Endothelial cell of hepatic sinusoid (primary cell): ENCODE measurements around the gene CETN2.
"Not testable (repeated sequence)": the region's sequence is repeated elsewhere in the genome, so short reads cannot be mapped to it uniquely, and the experiment has no call there.

Experiments used
- in situ Hi-C: cut with HindIII; loops from 2 replicates; pipeline ENCODE4 v1.10.0; 2017; ENCODE audit warnings: low sequenced_read_pairs

The CETN2 gene

DNA sequence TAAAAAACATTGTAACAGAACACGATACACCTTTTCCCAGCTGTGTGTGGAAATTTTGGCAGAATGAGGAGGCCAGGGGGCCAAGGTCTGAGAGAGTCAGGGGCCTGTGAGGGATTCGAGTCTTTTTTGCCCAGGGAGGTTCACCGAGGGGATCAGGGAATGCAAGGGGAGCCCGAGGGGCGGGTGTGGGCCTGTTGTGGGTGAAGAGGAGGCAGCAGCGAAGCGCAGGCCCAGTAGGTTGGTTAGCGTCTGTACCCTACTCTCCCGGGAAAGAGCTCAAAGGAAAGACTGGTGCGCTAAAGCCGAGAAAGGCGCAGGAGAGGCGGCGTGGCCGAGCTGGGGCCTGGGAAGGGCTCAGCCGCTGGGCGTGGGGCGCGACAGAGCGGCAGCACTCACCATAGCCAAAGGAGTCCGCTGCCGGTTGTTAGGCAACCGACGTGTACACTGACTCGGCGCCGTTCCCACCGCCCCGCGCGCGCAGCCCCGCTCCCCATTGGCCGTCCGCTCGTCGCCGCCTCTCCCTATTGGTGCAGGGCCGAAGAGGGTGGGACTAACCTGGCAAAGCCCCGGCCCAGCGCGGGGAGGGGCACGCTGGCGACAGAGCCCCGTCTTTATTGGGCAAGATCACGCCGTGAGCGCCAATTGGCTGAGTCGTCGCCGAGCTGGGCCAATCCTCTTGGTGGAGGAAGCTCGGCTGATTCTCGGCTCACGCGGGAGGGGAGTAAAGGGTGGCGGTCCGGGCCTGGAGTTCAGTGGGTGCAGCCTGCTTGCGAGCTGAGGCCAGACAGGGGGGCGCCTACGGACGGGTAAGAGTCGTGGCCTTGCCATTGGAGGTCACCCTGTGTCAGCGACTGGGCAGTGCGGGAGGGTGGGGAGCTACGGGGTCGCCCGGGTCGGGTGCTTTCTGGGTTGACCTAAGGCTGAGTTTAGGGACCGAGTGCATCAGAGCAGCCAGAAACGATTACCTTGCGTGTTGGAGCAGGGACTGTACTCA lies at the start of gene CETN2, which contains the start of gene NSDHL:
Gene CETN2 (minus strand): TSS at position 446 of the 994 bp plus-strand sequence. CDS start 47 bp downstream, at position 399.
Gene NSDHL (plus strand): TSS at position 752 of the 994 bp plus-strand sequence. CDS start 15,262 bp downstream, outside the sequence.
- in situ Hi-C loops = no loop called here

DNA sequence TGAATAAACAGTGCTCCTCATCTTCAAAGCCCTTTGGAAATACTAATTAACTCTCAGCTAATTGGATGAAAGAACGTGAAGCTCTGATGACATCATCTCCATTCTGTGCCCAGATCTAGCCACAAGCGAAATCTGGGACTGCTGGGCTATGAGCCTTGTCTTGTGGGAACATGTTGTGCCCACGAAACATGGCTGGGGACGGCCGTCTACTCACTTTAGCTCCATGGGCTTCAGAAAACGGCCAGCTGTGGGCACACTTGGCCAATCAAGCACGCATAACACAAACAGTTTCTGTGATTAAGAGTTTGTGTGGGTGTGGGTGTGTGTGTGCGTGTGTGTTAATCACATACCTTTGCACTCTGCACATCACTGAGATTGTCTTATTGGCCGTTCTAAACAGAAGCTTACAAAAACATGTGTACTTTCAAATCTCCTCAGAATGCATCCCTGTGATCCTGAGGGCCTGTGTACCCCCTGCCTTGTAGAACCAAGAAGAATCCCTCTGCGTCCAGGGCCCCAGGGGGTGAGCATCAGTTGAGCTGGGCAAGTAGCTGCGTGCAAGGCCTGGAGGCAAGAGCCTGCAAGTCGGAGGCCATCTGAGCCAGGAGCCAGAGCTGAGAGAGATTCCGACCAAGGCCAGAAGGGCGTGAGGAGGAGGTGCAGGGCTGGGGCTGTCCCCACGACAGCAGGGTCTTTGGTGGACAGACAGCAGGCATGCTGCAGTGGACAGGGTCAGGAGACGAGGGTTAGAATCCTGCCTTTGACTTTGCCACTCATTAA lies 48.6 kb upstream of the CETN2 start:
- in situ Hi-C loops = no loop called here

DNA sequence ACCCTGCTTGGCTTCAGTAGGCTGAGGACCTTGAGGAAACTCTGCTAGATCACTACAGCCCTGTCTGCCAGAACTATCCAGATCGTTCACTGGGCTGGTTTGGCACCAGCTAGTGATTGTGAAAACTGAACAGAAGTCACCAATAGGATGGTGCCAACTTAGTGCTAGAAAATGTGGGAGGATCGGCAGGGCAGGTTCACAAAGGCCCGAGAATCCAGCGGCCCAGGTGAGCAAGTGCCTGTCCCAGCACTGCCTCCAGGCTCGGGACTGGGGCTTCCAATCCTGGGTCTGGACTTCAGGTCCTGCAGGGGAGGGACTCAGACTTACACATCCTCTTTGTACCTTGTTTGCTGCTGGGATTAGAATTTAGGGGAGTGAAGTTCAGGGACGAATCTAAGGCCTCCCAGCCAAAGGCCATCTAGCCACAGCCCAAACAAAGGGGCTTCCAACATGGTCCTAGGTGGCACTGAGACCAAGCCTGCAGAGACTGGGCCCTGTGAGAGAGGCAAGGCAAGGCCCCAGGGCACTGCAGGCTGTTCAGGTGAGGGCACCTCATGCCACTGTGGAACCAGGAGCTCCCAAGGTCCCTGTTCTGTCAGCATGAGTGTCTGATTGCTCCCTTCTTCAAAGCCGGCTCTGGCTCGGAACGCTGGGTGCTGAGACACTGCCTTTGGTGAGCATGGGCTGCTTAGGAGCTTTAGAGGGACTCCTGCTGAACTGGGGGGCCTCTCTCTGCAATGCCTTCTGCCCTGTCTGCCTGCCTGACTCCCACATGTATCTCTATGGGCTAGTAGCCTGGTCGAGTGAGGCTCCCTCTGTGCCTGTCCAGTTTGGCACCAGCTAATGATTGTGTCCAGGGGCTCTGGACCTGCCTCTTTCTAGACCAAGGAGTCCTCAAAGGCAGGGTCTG lies 46.6 kb upstream of the CETN2 start:
- in situ Hi-C loops = no loop called here

DNA sequence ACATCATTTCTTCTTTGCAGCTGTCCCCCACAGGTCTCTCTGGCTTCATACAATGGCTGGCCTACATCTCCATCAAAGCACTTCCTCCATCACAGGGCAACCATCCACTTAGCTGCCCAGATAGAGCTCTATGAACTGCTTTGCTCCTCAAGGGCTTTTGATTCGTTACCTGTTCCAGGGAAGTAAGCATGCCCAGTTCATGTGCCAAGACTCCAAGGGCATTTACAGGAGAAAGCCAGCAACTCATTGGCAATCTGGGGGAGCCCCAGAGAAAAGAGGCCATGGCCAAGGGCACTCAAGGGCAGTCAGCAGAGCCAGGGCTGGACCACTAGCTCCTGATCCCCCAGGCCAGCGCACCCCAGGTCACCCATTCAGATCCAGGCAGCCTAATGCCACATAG lies 42.8 kb upstream of the CETN2 start:
- in situ Hi-C loops = no loop called here

DNA sequence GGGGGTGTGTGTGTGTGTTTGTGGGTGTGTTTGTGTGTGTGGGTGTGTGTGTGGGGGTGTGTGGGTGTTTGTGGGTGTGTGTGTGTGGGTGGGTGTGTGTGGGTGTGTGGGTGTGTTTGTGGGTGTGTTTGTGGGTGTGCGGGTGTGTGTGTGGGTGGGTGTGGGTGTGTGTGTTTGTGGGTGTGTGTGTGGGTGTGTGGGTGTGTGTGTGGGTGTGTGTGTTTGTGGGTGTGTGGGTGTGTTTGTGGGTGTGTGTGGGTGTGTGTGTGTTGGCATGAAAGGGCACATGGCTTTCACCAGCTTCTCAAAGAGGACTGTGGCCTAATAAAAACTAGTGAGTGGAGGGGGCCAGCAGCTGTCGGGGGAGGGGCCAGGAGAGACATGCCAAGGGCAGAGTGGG lies 42.0 kb upstream of the CETN2 start:
- in situ Hi-C loops = no loop called here

DNA sequence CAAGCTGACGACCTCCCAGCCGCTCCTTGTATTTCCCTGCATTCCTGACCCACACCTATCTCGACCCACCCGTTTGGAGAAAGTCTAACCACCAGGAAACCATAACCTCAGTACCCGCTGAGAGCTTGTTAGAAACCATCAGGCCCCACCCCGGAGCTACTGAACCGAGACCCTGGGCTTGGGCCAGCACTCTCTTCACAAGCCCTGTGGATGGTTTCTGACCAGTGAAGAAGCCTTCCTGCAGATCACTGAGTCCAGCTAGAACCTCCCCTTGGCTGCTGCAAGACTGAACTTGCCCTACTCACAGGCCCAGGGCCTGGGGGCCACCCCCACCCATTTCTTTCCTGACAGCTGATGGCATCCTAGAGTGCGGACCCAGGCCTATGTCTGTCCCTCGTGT lies 40.7 kb upstream of the CETN2 start:
- in situ Hi-C loops = no loop called here

DNA sequence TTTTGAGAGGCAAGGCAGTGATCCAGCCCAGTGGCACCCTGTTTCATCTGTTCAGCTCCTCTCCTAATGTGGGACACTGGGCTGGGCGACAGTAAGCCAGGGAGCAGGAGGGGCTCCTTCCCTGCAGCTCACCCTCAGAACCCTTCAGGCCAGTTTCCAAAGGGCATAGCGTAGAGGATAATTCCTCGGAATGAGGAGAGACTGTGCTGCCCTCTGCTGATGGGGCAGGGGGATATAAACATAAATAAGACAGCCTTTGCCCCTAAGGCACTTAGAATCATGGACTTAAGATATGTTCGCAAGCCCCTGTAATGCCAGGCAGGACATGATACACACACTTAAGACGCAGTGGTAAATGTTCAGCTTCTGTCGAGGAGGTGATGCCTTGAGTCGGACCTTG lies 39.4 kb upstream of the CETN2 start:
- in situ Hi-C loops = no loop called here

DNA sequence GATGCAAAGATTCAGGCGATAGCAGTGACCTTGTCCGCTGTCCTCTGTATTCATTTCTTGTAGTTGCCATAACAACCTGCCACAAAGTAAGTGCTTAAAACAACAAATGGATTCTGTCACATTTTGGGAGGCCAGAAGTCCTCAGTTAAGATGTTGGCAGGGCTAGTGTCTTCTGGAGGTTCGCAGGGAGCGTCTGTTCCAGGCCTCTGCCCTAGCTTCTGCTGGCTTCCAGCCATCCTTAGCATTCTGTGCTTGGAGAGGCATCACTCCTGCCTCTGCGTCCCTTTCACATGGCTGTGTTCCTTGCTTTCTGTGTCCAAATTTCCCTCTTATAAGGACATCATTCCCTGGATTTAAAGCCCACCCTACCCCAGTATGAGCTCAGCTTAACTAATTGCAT lies 35.8 kb upstream of the CETN2 start:
- in situ Hi-C loops = no loop called here

DNA sequence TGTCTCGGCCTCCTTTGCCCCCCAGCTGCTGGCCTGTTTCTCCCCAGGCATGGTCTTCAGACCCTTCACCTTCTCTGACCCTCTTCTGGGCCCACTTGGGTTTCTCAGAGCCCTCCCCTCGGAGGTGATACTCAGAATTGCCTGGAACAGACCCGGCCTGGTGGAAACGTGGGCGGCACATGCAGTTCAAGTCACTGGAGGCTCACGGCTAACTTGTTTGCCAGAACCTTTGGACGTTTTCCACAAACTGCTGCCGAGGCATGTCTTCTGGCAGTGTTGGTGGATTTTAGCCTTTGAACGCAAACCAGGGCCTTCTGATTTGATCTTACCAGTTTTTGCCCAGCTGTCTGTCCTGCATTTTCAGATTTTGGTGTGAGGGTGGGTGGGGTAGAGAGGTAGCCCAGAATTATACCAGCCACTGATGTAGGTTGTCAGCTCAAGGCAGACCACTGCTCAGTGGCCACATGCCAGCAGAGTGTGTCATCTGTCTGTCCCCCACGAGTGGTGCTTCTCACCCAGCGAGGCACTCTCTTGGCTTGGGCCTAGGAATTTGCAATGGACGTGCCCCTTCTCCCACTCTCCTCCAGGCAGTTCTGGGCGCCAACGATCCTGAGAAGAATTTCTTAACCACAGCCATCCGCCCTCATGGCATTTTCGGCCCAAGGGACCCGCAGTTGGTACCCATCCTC lies 34.8 kb upstream of the CETN2 start:
- in situ Hi-C loops = no loop called here

DNA sequence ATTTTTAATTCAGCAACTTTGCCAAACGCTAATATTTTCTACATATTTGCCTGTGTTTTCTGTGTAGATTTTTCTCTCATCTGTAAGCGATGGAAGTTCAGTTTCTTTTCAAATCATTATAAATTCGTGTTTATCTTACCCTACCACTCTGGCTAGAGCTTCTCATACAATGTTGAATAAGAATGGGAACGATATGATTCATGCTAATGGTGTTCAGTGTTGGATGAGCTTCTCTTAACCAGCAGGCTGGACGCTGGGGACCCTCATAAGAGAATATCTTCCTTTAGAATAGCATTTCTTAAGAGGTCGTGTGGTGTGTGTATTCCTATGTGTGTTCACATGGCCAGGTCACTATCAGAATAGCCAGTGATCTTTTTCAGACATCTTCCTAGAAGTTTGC lies 31.3 kb upstream of the CETN2 start:
- in situ Hi-C loops = no loop called here

DNA sequence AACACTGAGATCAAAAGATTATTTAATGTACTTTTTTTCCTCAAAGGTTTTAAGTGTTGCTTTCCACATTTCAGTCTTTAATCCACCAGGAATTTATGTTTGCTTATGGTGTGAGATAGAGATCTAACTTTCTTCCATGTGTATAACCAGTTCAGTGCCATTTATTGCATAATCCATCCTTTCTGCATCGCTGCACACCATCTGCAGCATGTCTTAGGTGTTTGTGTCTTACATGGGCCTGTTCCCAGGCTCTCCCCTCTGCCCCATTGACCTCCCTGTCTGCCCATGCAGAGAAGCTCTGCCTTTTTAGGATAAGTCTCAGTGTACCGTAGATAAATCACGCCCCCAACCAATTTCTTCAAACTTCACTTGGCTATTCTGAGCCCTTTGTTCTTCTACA lies 30.6 kb upstream of the CETN2 start:
- in situ Hi-C loops = no loop called here

DNA sequence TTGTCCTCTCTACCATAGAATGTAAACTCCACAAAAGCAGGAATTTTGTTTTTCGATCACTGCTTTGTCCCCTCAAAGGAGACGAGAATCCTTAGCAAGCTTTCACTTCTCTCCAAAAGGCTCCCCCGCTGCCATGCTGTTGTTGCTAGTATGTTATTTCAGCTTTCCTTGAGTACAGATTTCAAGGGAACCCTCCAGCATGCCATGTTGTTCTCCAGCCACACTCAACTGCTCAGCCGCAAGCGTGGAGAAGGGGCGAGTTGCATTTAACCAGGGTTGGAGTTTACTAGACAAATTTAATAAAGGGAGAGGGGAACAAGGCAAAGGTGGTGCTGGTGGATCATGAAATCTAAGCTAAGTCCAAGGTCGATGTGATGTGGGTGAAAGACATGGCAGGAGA lies 23.4 kb upstream of the CETN2 start:
- in situ Hi-C loops = no loop called here

DNA sequence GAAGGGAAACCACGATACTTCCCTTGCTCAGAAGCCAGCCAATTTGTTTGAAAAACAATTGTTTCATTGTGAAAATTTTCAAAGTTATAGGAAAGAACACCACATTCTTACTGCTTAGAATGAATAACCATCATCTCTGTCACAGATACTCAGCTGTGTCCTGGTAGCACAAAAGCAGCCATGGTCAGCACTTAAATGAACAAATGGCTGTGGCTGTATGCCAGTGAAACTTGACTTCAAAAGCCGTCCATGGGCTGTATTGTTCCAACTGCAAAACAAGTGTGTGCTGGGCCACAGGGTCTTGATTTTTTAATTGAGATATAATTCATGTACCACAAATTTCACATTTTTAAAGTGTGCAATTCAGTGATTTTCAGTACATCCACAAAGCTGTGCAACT lies 19.9 kb upstream of the CETN2 start:
- in situ Hi-C loops = no loop called here

DNA sequence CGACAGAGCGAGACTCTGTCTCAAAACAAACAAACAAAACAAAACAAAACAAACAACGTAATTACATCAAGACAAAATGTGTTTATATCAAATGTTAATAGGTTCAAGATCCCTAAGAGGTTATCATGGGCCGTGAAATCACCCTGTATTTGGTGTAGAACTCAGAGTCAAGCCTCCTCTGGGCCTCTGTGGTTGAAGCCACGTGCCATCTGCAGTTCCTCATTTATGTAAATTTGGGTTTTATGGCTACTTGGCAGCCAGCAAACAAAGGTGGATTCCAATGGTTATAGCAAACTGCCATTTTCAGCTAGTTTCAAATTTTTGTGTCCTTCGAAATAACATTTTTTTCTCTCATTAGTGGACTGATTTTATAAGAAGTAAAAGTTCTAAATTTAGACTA lies 16.7 kb upstream of the CETN2 start:
- in situ Hi-C loops = no loop called here

DNA sequence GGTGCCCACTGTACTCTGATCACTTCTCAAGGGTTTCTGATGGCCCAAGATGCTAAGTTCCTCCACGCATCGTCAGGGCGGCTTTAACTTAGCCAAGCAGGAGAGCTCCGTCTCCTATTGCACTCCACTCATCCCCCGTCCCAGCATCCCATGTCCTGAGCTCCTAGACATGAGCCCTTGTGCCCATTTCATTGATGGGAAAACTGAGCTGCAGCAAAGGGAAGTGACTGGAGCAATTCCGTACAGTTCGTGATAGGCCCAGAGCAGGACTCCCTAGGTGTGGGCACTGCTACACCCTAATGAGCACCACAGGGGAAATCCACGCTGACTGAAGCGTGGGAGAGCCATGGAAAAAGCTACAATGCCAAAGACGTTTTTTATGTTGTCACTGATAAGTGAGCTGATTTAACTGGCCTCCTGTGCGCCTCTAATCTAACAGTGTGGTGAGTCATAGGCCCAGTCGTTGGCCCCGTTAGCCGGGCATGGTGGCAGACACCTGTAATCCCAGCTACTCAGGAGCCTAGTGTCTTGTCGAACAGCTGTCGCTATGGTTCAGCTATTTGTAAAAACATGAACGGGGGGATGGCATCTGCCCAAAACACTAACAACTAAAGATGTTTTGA lies 15.2 kb upstream of the CETN2 start:
- in situ Hi-C loops = no loop called here

DNA sequence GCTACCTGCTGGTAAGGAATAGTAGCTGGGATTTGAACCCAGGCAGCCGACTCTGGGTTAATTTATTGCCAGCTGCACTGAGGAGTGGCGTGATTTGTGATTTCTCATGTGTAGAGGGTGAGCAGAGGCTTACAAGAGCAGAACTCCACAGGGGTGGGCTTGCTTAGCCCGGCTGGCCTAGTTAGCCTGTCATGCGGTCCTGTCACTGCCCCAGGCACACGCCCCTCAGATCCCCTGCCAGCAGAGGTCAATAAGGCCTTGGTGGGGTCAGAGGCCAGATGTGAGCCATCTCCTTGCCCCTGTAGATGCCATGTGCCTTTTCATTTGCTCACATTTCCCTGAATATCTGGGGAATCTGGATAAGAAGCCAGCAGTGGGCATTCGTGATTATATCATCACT lies 13.7 kb upstream of the CETN2 start:
- in situ Hi-C loops = no loop called here

DNA sequence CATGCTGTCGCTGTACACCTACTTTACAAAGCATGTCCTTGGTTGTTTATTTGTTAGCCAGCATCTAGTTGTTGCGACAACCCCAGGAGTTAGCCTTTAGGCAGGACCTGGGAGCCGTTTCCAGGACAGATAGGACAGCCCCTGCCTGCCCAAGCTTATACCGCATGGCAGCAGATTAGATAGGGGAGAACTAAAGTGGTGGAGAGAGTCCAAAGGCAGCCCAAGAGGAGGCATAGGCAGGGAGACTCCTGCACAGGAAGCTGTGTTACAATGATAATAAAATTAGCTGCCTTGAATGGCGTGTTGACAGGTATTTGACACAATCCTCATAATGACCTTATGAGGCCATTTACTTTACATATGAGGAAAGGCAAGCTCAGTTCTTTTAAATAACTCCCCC lies 13.3 kb upstream of the CETN2 start:
- in situ Hi-C loops = no loop called here

DNA sequence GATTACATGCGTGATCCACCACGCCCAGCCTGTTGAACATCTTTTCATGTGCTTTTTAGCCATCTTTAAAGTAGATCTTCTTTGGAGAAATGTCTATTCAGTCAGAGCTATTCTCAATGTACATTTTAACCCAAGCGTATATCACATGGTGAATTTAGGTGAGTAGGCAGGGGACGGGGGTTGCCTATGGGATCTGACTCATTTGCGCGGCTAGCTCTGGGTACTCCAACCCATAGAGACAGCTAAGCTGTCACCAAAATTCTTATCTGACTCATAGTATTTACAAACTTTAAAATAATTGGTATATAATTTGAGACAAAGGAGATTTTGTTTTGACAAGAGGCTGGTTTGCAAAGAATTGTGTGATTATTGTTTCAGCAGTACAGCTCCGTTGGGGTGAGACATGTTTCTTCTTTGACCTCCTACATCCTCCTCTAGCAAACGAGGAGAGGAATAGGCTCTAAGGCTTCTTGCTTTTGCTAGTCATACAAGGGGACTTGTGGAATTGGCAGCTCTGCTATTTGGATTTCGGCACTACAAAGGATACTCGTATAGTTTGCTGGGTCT lies 12.3 kb upstream of the CETN2 start:
- in situ Hi-C loops = no loop called here

DNA sequence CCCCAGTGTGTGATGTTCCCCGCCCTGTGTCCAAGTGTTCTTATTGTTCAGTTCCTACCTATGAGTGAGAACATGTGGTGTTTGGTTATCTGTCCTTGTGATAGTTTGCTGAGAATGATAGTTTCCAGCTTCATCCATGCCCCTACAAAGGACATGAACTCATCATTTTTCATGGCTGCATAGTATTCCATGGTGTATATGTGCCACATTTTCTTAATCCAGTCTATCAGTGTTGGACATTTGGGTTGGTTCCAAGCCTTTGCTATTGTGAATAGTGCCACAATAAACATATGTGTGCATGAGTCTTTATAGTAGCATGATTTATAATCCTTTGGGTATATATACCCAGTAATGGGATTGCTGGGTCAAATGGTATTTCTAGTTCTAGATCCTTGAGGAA lies 4.9 kb upstream of the CETN2 start:
- in situ Hi-C loops = not testable (repeated sequence)
